Measurements from ENCODE around the gene PALM.
A peak's percentile ranks its signal among the peaks of the same experiment; 100 is the strongest.
"Not testable (repeated sequence)": the region's sequence is repeated elsewhere in the genome, so short reads cannot be mapped to it uniquely, and the experiment has no call there.

The PALM gene

GRCh38 chr19:708154-709143, at the start of gene PALM:
Gene PALM (plus strand): TSS chr19:708935. CDS start chr19:709147, 212 bp downstream.
- DNase-seq, result no peak

GRCh38 chr19:660793-661426, 47.8 kb upstream of the PALM start:
- DNase-seq, result no peak

GRCh38 chr19:661427-662196, 47.1 kb upstream of the PALM start:
- DNase-seq, result peak; percentile 31 to 44

GRCh38 chr19:662207-662961, 46.4 kb upstream of the PALM start:
- DNase-seq, result peak; percentile 11 to 43

GRCh38 chr19:662962-663681, 45.6 kb upstream of the PALM start, which contains the start of gene RNF126:
Gene RNF126 (minus strand): TSS chr19:663214. CDS start chr19:663121, 93 bp downstream.
- DNase-seq, result peak; percentile 77 to 80

GRCh38 chr19:663682-664117, 45.0 kb upstream of the PALM start:
- DNase-seq, result no peak

GRCh38 chr19:664913-665443, 43.8 kb upstream of the PALM start:
- DNase-seq, result peak; percentile 54 to 69

- not testable (repeated sequence) for DNase-seq
Observed at GRCh38 chr19:666985-667573, 41.7 kb upstream of the PALM start.

GRCh38 chr19:668675-669434, 39.9 kb upstream of the PALM start:
- not testable (repeated sequence) for DNase-seq

- no peak for DNase-seq
Observed at GRCh38 chr19:670609-671075, 38.1 kb upstream of the PALM start.

- no peak for DNase-seq
Observed at GRCh38 chr19:674282-675151, 34.2 kb upstream of the PALM start.

- no peak for DNase-seq
Observed at GRCh38 chr19:676007-676338, 32.8 kb upstream of the PALM start.

- DNase-seq, result no peak
Observed at GRCh38 chr19:676339-677105, 32.2 kb upstream of the PALM start, which contains the start of gene FSTL3. Gene FSTL3 (plus strand): TSS chr19:676392. CDS start chr19:676424, 32 bp downstream.

GRCh38 chr19:677201-677600, 31.5 kb upstream of the PALM start:
- no peak for DNase-seq

- no peak for DNase-seq
Observed at GRCh38 chr19:677601-678436, 30.9 kb upstream of the PALM start.

- no peak for DNase-seq
Observed at GRCh38 chr19:678791-679388, 29.8 kb upstream of the PALM start.

Measured in AML-193 (cell line).